ENCODE measurements around the gene CD44. TPM values are rescaled to one million over a fixed set of nuclear protein-coding genes. Genes with fewer than 3 reads are reported as not detected.

The CD44 gene
- total and polyA plus RNA-seq, 10 of the 15 experiments (the other 5 are each of a cell fraction or from before 2014, with no cell fraction given), result 57.1 to 293 (median 120) TPM

DNA sequence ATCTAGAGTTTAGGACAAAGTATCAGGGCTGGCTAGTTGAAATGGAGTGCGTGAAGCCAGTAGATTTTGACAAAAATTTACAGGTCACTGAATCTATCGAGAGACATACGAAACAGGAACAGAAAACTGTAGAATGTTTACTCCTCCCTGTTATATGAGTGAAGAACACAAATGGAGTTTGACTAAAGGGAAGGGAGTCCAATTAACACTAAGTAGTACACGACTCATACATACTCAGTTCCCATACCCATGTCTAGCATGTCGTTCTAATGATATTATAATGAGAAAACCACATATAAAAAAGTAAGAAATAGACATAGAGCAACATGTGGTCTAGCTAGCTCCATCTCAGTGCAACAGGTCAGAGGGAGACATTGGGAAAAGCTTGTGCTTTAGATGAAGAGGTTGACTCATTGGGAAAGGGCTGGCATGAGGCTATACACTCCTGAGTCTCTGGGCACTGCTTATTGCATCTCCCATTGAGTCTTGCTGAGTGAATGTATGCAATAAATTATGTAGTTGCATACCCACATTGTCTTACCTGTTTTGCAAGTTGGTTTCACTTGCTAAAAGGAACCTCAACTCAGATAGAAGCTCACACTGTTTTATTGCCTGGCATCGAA is 43.5 kb downstream of the CD44 start (continued):
- TF ChIP-seq, protein P1, sequence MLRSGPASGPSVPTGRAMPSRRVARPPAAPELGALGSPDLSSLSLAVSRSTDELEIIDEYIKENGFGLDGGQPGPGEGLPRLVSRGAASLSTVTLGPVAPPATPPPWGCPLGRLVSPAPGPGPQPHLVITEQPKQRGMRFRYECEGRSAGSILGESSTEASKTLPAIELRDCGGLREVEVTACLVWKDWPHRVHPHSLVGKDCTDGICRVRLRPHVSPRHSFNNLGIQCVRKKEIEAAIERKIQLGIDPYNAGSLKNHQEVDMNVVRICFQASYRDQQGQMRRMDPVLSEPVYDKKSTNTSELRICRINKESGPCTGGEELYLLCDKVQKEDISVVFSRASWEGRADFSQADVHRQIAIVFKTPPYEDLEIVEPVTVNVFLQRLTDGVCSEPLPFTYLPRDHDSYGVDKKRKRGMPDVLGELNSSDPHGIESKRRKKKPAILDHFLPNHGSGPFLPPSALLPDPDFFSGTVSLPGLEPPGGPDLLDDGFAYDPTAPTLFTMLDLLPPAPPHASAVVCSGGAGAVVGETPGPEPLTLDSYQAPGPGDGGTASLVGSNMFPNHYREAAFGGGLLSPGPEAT (IDR thresholded peaks at IDR 0.05; ENCODE audit: low read depth), result 0 out of 2 replicates have a peak, but pooled peaks have one; percentile 42
- no peak for TF ChIP-seq EED (IDR thresholded peaks at IDR 0.05; ENCODE audit: low read depth)
- TF ChIP-seq PML (IDR thresholded peaks at IDR 0.05; ENCODE audit: low read length), result 0 out of 2 replicates have a peak, but pooled peaks have one; percentile 28

- Histone ChIP-seq H3K36me3 (ENCODE audit: control insufficient read depth in 2 of 2, insufficient read depth in 2 of 2, low read length in 1 of 2) (peaks cover 8 to 10% of the 10 kb centered on the region in 2 experiments; a peak in 3 of 4 replicates), H3K9ac (ENCODE audit: control insufficient read depth, insufficient read depth, low read length) (no peak overlapping the region), H3K27ac (ENCODE audit: control insufficient read depth, insufficient read depth) (no peak overlapping the region), H3K27me3 (replicated peaks in 1 of 2; ENCODE audit: control insufficient read depth in 2 of 2, insufficient read depth in 2 of 2, low read length in 1 of 2) (no peaks in the 10 kb centered on the region), H2AFZ (ENCODE audit: control insufficient read depth, low read depth, low read length) (no peak overlapping the region), H3K9me3 (replicated peaks; ENCODE audit: control insufficient read depth, insufficient read depth, low read length) (no peaks in the 10 kb centered on the region), H3K4me1 (ENCODE audit: control insufficient read depth, insufficient read depth, low read length) (peaks cover 26% of the 10 kb centered on the region), H4K20me1 (ENCODE audit: control insufficient read depth, insufficient read depth) (no peaks in the 10 kb centered on the region), H3K4me3 (no peak overlapping the region), H3K79me2 (ENCODE audit: control insufficient read depth, insufficient read depth, low read length) (no peaks in the 10 kb centered on the region; the same call in 1 of the 2 replicates), H3K4me2 (ENCODE audit: control insufficient read depth, insufficient read depth) (no peak overlapping the region)
- 9% methylated on average over 2 of the region's 2 CpGs for WGBS (ENCODE audit: insufficient coverage, insufficient replicate concordance, low lambda C conversion rate, missing lambda C conversion rate)
- ChIA-PET SMC1A (ENCODE audit: uncharacterized antibody, unreplicated experiment) (interaction anchor here (0.6 to 19.2 kb wide), 19 partner anchors 9 to 250 kb away, joined by 3 to 260 read pairs (median 4); no protein-coding TSS in a partner anchor), POLR2A (interaction anchor here (0.8 to 2.3 kb wide), 5 partner anchors 9 to 38 kb away, joined by 3 to 9 read pairs (median 3); no protein-coding TSS in a partner anchor), RAD21 (ENCODE audit: unreplicated experiment) (interaction anchor here (0.6 to 6.8 kb wide), 20 partner anchors 8 to 207 kb away, joined by 3 to 56 read pairs (median 4); no protein-coding TSS in a partner anchor), CTCF (interaction anchor here (0.7 to 3.9 kb wide), 17 partner anchors 8 to 258 kb away, joined by 3 to 18 read pairs (median 3); no protein-coding TSS in a partner anchor)
- in situ Hi-C loops (cut with MboI) (no loop called here), intact Hi-C loops (cut with micrococcal nuclease; ENCODE audit: unreplicated experiment) (no loop called here)
- ATAC-seq (no peak), DNase-seq (ENCODE audit: low read depth, low spot score) (no peak), FAIRE-seq (no peak)
- BruUV-seq (replicated peaks), result no TSS peak
- no peak for TF ChIP-seq PML (IDR thresholded peaks at IDR 0.05; ENCODE audit: low read length)
- no peak for TF ChIP-seq RB1 (IDR thresholded peaks at IDR 0.05; ENCODE audit: borderline replicate concordance)
- TF ChIP-seq SMAD5 (IDR thresholded peaks at IDR 0.05; ENCODE audit: low read depth), result no peak
- no peak for TF ChIP-seq ZNF207 (IDR thresholded peaks at IDR 0.05; ENCODE audit: borderline replicate concordance)
- no peak for TF ChIP-seq FOXK2 (IDR thresholded peaks at IDR 0.05)
- TF ChIP-seq, protein P2, sequence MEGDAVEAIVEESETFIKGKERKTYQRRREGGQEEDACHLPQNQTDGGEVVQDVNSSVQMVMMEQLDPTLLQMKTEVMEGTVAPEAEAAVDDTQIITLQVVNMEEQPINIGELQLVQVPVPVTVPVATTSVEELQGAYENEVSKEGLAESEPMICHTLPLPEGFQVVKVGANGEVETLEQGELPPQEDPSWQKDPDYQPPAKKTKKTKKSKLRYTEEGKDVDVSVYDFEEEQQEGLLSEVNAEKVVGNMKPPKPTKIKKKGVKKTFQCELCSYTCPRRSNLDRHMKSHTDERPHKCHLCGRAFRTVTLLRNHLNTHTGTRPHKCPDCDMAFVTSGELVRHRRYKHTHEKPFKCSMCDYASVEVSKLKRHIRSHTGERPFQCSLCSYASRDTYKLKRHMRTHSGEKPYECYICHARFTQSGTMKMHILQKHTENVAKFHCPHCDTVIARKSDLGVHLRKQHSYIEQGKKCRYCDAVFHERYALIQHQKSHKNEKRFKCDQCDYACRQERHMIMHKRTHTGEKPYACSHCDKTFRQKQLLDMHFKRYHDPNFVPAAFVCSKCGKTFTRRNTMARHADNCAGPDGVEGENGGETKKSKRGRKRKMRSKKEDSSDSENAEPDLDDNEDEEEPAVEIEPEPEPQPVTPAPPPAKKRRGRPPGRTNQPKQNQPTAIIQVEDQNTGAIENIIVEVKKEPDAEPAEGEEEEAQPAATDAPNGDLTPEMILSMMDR (IDR thresholded peaks at IDR 0.05 in 2 of 3, conservative IDR thresholded peaks at IDR 0.05 in 1 of 3; ENCODE audit: control insufficient read depth in 2 of 3, extremely low read depth in 1 of 3, insufficient read depth in 1 of 3, low read depth in 3 of 3, low read length in 3 of 3), result no peak
- TF ChIP-seq MXI1 (IDR thresholded peaks at IDR 0.05; ENCODE audit: low read depth, low read length), result no peak
- no peak for TF ChIP-seq REST (IDR thresholded peaks at IDR 0.05; ENCODE audit: low read depth, low read length)
- no peak for TF ChIP-seq SMC3 (IDR thresholded peaks at IDR 0.05; ENCODE audit: borderline replicate concordance, low read length)
- TF ChIP-seq CBX3 (IDR thresholded peaks at IDR 0.05; ENCODE audit: borderline replicate concordance, low read depth), result no peak
- TF ChIP-seq NR2C1 (IDR thresholded peaks at IDR 0.05), result no peak
- no peak for TF ChIP-seq POU2F2 (IDR thresholded peaks at IDR 0.05; ENCODE audit: borderline replicate concordance, low read depth, low read length)
These were observed 44.5 kb downstream of the CD44 start for GRCh38 chr11:35183326-35183925.

Data from GM12878 (cell line).